HG02759 (cell line): ENCODE measurements around the gene SLC3A2.
"Not testable (repeated sequence)": the region's sequence is repeated elsewhere in the genome, so short reads cannot be mapped to it uniquely, and the experiment has no call there.

ENCODE experiments used
- ATAC-seq: cut with Tn5 transposase; IDR thresholded peaks from one replicate; pipeline ENCODE4 v1.9.1; 2021; ENCODE audit warnings: mild to moderate bottlenecking, moderate library complexity; ENCODE audit not compliant: unreplicated experiment

Gene SLC3A2

DNA sequence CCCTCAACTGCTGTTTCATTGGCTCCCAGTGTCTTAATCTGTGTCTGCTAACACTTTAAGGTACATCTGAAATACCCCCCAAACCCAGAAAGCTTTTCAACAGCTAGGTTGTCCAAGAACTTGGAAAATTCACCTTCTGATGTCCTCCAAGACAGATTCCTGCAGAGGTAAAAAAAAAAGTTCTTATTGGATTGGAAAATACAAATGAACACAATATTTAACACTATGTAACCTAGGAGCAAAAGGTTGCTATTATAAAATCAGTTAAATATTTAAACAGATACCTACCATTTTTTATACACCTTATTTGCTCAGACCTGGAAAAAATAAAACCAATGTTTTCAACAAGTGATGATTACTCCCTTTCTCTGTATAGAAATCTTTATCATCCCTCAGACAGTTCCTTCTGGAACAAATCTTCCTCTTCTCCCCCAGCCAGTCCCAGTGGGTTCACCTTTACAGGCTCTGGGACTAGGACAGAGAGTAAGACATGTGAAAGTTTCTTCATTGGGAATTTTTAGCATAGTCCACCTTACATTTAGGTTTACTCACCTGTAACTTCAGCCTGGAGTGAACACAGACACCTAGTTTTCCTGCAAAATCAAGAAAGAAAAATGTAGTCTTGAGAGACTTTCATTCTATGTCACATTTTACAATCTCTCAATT lies 28.0 kb upstream of the SLC3A2 start:
- no peak for ATAC-seq

DNA sequence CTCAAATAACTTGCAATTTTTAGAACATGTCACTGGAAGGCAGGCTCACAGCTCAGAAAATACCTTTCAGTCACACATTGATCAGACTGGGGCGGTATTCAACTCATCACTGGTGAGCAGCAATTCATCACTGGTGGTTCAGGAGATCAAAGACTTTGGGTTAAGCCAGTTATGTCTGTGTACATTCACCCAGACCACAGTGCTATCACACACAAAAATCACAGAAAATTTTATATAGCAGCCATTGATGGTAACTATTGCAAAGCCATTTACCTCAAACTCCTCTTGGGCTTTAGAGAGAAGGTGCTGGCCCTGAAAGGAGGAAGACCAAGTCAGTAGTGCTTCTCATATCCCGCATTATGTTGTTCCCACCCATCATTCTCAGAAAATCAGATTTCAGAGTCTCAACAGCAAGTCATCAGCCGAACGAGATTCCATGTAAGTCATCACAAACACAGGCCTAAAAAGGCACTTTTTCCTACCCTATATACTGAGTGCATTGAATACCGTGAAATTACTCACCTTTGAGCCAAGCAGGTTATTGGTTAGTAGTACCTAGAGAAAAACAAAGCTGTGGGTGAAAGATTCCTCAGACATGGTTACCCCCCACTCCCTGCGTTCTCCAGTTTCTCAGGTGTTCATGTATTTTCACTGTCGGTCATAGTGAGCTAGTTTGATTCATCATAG lies 27.3 kb upstream of the SLC3A2 start:
- no peak for ATAC-seq

DNA sequence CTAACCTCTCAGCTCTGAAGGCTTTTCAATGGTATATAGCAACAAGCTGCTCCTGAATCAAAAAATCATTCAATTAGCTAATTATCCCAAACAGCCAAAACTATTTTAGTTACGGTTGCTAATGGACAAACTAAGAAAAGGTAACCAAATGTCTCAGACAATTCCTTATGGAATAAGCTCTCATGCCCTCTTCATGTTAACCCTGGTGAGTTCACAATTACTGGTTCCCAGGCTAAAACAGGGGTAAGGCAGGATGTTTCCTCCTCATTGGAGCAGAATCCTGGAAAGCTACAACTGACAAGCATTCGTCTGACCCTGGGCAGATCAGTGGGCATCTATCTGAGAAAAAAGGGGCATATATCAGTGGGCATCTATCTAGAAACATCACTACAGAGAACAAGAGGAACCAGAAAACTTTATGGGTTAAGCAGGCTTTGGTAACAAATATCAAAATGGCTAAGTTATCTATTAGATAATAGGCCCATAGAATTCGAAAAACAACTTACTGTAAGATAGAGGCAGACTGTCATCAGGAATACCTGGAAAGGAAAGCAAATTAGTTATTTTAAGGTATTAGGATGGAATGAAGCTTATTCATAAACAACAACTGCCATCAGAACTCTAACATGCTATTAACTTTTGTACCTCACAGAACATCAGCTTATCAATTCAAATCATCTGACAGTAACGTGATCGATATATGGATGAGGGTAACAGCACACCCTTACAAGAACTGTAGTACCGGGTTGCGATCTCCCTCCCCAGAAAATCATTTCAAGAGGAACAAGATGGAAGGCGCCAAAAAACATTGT lies 26.5 kb upstream of the SLC3A2 start:
- no peak for ATAC-seq

- no peak for ATAC-seq
Measured at GRCh38 chr11:62854825-62855570, 25.7 kb upstream of the SLC3A2 start.

DNA sequence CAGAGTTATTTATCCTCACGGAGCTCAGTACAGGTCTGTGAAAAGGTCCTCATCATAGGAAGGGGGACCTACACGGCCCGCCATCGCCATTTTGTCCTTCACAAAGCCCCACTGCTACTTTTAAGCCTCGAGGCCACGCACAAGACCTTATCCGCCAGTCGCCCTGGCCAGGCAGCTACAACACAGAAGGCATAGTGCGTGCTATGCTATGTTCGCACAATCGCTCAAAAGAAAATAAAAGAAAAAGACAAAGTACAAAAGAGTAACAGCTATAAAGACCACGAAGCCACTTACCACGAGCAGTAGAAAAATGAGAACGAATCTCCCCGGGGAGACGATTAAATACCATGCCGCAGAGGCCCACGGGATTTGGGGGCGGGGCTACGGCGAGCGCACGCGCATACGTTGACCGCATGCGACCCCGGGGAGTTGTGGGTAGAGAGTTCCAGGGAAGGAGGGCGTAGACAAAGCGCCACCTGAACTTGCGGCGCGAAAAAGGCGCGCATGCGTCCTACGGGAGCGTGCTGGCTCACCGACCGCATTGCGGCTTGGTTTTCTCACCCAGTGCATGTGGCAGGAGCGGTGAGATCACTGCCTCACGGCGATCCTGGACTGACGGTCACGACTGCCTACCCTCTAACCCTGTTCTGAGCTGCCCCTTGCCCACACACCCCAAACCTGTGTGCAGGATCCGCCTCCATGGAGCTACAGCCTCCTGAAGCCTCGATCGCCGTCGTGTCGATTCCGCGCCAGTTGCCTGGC lies 24.9 kb upstream of the SLC3A2 start:
- peak; percentile 86 for ATAC-seq

DNA sequence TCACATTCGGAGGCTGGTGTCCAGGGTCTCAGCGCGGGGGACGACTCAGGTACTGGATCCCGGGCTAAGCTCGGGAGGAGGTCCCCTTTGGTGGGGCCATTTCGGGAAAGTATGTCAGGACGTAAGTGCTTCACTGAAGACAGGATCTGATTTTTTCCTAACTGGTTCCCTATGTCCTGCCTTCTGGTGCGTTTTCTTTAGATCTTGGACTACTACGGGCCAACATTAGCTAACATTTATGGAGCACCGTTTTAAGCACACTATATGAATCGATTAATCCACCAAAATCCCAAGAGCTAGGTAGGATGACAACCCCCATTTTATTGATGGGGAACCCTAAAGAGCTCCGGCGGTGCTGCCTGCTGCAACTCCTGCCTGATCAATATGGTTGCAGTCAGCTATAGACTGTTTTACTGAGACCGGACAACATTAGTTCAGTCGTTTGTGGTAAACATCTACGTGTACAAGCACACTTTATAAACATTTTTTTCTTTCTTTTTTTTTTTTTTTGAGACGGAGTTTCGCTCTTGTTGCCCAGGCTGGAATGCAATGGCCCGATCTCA lies 24.3 kb upstream of the SLC3A2 start:
- ATAC-seq, result no peak

GRCh38 chr11:62857541-62857982 lies 23.1 kb upstream of the SLC3A2 start:
- no peak for ATAC-seq

GRCh38 chr11:62858201-62858600 lies 22.5 kb upstream of the SLC3A2 start:
- no peak for ATAC-seq

DNA sequence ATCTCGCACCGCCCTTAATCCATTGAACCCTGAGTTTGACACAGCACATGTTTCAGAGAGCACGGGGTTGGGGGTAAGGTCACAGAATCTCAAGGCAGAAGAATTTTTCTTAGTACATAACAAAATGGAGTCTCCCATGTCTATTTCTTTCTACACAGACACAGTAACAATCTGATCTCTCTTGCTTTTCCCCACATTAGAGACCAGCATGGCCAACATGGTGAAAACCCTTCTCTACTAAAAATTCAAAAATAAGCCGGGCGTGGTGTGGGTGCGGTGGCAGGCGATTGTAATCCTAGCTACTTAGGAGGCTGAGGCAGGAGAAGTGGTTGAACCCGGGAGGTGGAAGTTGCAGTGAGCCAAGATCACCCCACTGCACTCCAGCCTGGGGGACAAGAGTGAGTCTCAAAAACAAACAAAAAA lies 21.4 kb upstream of the SLC3A2 start:
- ATAC-seq, result not testable (repeated sequence)

GRCh38 chr11:62860835-62861563 lies 19.7 kb upstream of the SLC3A2 start:
- no peak for ATAC-seq

- ATAC-seq, result not testable (repeated sequence)
Measured at GRCh38 chr11:62861564-62862192, 19.0 kb upstream of the SLC3A2 start.

DNA sequence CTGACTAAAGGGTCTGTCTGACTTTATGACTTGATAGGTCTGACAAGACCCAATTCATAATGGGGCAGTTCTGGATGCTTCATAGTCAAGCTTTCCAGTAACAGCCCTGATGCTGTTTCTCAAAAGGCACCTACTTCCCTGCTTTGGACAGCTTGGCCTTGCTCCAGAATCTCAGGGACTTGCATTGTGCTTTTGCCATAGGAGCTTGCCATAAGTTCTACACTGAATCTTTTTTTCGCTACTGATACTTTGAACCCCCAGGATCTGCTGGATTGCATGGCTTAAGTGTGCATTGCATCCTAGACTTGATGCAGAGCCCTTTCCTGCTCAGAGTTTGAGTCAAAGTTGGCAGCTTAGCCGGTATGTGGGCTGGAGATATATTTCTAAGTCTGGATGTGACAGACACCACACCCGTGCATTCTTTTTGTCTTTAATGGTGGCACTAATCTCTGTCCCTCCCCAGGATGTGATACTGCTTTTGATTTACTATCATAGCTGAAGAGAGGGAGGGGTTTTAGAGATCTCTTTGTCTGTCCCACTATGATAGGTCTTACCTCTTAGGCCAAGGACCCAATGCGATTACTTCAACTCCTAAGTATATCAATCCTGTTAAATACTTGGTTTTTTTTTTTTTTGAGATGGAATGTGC lies 16.9 kb upstream of the SLC3A2 start:
- no peak for ATAC-seq

DNA sequence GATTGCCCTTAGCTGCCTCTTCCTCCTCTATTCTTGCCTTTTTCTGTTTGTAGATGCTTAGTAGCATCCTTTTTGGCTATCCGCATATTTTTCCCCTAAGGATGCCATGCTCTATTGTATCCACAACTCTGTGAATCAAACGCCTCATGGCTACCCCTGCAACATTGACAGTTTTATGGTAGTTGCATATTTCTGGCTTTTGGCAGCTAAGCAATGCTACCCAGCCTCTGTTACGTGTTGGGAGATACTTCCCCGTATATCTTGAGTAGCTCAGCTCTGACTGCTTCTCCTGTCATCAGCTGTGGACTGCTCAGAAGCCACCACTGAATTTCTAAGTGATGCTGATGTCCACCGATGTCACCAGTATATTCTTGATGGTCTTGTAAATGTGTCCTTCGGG lies 15.1 kb upstream of the SLC3A2 start:
- no peak for ATAC-seq

DNA sequence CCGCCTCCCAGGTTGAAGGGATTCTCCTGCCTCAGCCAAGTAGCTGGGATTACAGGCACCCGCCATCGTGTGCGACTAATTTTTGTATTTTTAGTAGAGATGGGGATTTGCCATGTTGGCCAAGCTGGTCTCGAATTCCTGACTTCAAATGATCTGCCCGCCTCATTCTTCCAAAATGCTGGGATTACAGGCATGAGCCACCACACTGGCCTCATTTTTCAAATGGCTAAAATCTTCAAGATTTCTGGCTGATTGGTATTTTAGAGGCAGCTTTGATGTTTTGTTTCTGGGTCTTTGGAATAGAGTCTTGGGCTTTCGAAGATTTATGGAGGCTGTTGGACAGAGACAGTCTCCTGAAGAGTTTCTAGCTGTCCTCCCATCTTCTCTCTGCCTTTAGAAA lies 5.8 kb upstream of the SLC3A2 start:
- no peak for ATAC-seq

GRCh38 chr11:62875698-62876478 lies 4.8 kb upstream of the SLC3A2 start:
- ATAC-seq, result no peak

- no peak for ATAC-seq
Measured at GRCh38 chr11:62876712-62877111, 4.0 kb upstream of the SLC3A2 start.

DNA sequence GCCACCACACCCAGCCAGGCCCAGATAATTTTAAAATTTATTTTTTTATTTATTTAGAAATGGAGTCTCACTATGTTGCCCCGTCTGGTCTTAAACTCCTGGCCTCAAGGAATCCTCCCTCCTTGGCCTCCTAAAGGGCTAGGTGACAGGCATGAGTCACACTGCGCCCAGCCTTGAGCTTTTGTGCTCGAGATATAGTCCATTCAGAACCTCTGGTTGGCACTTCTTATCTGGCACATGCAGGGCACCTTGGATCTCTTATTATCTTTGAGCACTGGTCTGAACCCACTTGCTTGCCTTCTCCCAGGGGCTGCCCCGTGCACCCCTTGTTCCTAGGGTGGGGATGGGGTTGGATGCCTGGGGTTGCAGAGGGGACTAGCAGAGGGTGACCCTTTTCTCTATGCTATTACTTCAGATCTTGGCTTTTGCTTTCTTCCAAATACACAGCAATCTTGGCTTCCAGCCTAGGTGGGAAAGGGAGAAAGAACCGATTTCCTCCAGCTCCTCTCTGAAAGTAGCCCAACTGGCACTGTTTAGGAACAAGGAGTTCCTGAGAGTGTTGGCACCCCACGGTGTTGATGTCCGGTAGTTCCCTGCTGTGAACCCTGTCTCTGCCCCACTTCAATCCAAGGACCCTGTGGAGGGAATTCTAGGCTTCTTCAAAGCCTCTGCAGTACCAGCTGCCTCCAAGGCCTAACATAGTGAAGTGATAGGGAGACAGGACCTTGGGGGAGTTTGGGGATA lies 1.3 kb upstream of the SLC3A2 start:
- no peak for ATAC-seq
